Smooth muscle cell (in vitro differentiated cells): ENCODE results near the gene GPSM1. TPM values are rescaled to one million over a fixed set of nuclear protein-coding genes. Genes with fewer than 3 reads are reported as not detected.

ENCODE experiments used
- DNase-seq: peaks from one replicate; lab custom pipeline; 2025; ENCODE audit not compliant: unreplicated experiment; lab: John Stamatoyannopoulos, UW
- H2AFZ ChIP-seq: fragments of 200-600 bp; sonication (generic); 2 replicates; pipeline ENCODE4 v1.6.0; 2016; ENCODE audit warnings: antibody characterized with exemption, low read depth, mild to moderate bottlenecking
- H3F3A ChIP-seq: fragments of 200-600 bp; sonication (generic); 2 replicates; pipeline ENCODE4 v1.6.0; 2017; ENCODE audit warnings: antibody characterized with exemption, low read depth
- H3K27ac ChIP-seq: fragments of 200-600 bp; sonication (generic); 2 replicates; pipeline ENCODE4 v1.5.1; 2016; ENCODE audit warnings: low read depth, mild to moderate bottlenecking
- H3K27me3 ChIP-seq: fragments of 200-600 bp; sonication (generic); 2 replicates; pipeline ENCODE4 v1.6.1; 2016; ENCODE audit warnings: low read depth, mild to moderate bottlenecking
- H3K36me3 ChIP-seq: fragments of 200-600 bp; sonication (generic); 2 replicates; pipeline ENCODE4 v1.5.1; 2016; ENCODE audit warnings: low read depth
- H3K4me1 ChIP-seq: fragments of 200-600 bp; sonication (generic); 2 replicates; pipeline ENCODE4 v1.5.1; 2016; ENCODE audit warnings: low read depth
- H3K4me2 ChIP-seq: fragments of 200-600 bp; sonication (generic); 2 replicates; pipeline ENCODE4 v1.6.0; 2016; ENCODE audit warnings: mild to moderate bottlenecking
- H3K4me3 ChIP-seq: fragments of 200-600 bp; sonication (generic); 2 replicates; pipeline ENCODE4 v1.5.1; 2016; ENCODE audit warnings: mild to moderate bottlenecking
- H3K79me2 ChIP-seq: fragments of 200-600 bp; sonication (generic); 2 replicates; pipeline ENCODE4 v1.6.0; 2016; ENCODE audit warnings: low read depth, mild to moderate bottlenecking
- H3K9ac ChIP-seq: fragments of 200-600 bp; sonication (generic); 2 replicates; pipeline ENCODE4 v1.6.0; 2016; ENCODE audit warnings: low read depth
- H3K9me3 ChIP-seq: fragments of 200-600 bp; sonication (generic); replicated peaks from 2 replicates; pipeline ENCODE4 v1.5.1; 2016; ENCODE audit warnings: low read depth
- H4K20me1 ChIP-seq: fragments of 200-600 bp; sonication (generic); 2 replicates; pipeline ENCODE4 v1.6.0; 2016; ENCODE audit warnings: low read depth
- WGBS: methylation state at CpG from one replicate; pipeline ENCODE4 v1.1.7; 2016; ENCODE audit warnings: low lambda C conversion rate; 5-methylcytosine and 5-hydroxymethylcytosine counted together
- polyA plus RNA-seq: library from polyadenylated mRNA; unstranded; fragments of >200 nt; fragmentation: Nextera tagmentation; extraction: Ambion mirVana; gene quantifications from 2 replicates; pipeline ENCODE4 v1.2.1, GENCODE V29; 2016
- total RNA-seq: library from RNA; depleted of rRNA; stranded (reverse); fragments of >200 nt; gene quantifications from 2 replicates; pipeline ENCODE4 v1.2.3, GENCODE V29; 2014
- TF ChIP-seq, protein P1 (sequence below): fragments of 200-600 bp; sonication (generic); IDR thresholded peaks from 2 replicates; pipeline ENCODE4 v1.5.1; 2017; ENCODE audit warnings: borderline replicate concordance, mild to moderate bottlenecking, antibody characterized with exemption; ENCODE audit not compliant: insufficient read depth, poor library complexity, severe bottlenecking

The GPSM1 gene
- total and polyA plus RNA-seq, 2 experiments from 2014 or later: 21.1 to 45.9 TPM

DNA sequence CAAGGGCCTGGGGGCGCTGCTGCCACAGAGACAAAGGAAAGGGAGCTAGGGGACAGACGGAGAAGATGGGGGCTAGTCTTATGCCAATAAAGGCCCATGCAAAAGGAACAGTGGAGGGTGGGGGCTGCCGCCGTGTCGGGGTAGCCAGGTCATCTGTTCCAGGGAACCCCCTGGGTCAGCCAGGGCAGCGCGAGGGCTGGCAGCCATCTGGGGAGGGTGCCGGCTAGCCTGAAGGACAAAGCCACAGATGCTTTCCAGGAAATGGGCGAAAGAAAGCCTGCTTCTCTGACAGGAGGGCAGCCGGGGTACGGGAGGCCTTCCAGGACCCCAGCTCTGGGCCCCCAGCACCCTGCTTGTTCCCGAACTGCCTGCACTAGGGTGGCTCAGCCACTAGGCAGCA lies 47.8 kb downstream of the GPSM1 start:
- Histone ChIP-seq H3K36me3 (no peaks in the 10 kb centered on the region), H3K4me1 (peaks cover 12% of the 10 kb centered on the region), H3K79me2 (no peaks in the 10 kb centered on the region), H3K4me3 (no peak overlapping the region), H4K20me1 (no peaks in the 10 kb centered on the region), H3K9ac (no peak overlapping the region), H3K4me2 (no peak overlapping the region), H2AFZ (no peak overlapping the region), H3K9me3 (no peaks in the 10 kb centered on the region), H3F3A (no peaks in the 10 kb centered on the region), H3K27me3 (no peaks in the 10 kb centered on the region), H3K27ac (no peak overlapping the region)
- TF ChIP-seq, protein P1, sequence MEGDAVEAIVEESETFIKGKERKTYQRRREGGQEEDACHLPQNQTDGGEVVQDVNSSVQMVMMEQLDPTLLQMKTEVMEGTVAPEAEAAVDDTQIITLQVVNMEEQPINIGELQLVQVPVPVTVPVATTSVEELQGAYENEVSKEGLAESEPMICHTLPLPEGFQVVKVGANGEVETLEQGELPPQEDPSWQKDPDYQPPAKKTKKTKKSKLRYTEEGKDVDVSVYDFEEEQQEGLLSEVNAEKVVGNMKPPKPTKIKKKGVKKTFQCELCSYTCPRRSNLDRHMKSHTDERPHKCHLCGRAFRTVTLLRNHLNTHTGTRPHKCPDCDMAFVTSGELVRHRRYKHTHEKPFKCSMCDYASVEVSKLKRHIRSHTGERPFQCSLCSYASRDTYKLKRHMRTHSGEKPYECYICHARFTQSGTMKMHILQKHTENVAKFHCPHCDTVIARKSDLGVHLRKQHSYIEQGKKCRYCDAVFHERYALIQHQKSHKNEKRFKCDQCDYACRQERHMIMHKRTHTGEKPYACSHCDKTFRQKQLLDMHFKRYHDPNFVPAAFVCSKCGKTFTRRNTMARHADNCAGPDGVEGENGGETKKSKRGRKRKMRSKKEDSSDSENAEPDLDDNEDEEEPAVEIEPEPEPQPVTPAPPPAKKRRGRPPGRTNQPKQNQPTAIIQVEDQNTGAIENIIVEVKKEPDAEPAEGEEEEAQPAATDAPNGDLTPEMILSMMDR: no peak
- no peak for DNase-seq
- WGBS: 95% methylated on average over 12 of the region's 12 CpGs

DNA sequence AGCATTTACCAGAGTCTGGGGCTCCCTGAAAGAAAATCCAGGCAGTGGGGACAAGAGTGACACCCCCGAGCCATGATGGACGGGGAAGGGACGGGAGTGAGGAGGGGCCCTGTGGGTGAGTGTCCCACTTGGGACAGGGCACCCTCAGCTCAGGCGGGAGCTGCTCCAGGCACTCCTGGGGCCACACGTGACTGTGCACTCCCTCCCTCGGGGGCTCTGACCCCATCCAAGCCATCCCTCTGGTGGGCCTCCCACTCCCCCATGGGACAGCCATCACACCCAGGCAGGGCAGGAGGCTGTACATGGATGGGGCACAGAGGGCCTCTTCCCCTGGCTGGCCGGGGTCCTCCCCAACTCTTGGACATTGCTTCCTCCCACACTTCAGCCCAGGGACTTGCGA lies 49.1 kb downstream of the GPSM1 start:
- H3K27me3 ChIP-seq: no peaks in the 10 kb centered on the region
- TF ChIP-seq, protein P1: no peak
- no peak overlapping the region for H3K27ac ChIP-seq
- no peaks in the 10 kb centered on the region for H3K79me2 ChIP-seq
- H3K4me1 ChIP-seq: peaks cover 12% of the 10 kb centered on the region
- DNase-seq: no peak
- no peak overlapping the region for H3K4me2 ChIP-seq
- WGBS: 97% methylated on average over 8 of the region's 8 CpGs
- H3K4me3 ChIP-seq: no peak overlapping the region
- no peak overlapping the region for H2AFZ ChIP-seq
- H3K9me3 ChIP-seq: no peaks in the 10 kb centered on the region
- no peaks in the 10 kb centered on the region for H3K36me3 ChIP-seq
- H4K20me1 ChIP-seq: no peaks in the 10 kb centered on the region
- no peak overlapping the region for H3K9ac ChIP-seq
- H3F3A ChIP-seq: no peaks in the 10 kb centered on the region

DNA sequence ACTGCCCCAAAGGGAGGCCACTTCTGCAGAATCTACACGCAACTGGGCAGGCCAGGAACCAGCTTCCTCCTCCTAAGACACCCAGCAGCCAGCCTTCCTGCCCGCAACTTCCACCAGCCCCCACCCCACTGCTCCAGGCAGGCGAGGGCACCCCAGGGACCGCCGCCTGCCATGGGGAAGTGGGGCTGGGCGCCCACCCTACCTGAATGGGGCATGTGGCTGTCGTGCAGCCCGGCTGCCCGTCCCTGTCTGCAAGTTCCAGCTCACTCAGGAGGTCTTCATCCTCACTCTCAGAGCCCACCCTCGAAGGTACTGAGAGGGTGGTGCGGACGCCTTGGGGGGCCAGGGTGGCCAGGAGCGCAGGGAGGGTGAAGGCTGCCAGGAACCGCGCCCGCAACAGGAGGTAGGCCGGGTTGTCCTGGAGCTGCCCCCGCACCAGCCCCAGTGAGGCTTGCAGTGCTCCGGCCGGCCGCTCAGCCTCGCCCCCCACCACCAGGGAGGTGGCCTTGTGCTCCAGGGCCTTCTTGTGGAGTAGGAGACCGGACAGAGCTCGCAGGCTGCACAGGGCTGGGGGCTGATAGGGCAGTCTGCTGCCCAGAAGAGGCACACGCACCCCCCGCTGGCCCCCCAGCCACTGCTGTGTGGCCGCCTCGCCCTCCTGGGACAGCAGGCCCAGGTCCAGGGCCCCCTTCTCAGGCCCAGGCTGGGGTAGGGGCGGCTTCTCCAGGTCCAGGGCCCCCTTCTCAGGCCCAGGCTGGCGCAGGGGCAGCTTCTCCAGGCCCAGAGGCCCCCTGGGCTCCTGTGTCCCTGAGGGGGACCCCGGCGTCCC lies 50.2 kb downstream of the GPSM1 start:
- DNase-seq: no peak
- WGBS: 97% methylated on average over 28 of the region's 32 CpGs
- Histone ChIP-seq H3K27ac (no peak overlapping the region), H3K79me2 (no peaks in the 10 kb centered on the region), H3K4me3 (no peak overlapping the region), H3K9me3 (no peaks in the 10 kb centered on the region), H3F3A (no peaks in the 10 kb centered on the region), H3K9ac (no peak overlapping the region), H3K4me1 (peaks cover 7% of the 10 kb centered on the region), H3K27me3 (no peaks in the 10 kb centered on the region), H3K4me2 (no peak overlapping the region), H4K20me1 (no peaks in the 10 kb centered on the region), H2AFZ (no peak overlapping the region), H3K36me3 (no peaks in the 10 kb centered on the region)
- TF ChIP-seq, protein P1: no peak
